ENCODE results near the gene GALNT6. TPM values are rescaled to one million over a fixed set of nuclear protein-coding genes. Genes with fewer than 3 reads are reported as not detected.

The GALNT6 gene
- total and polyA plus RNA-seq, 8 donors, result 3.4 to 155 (median 24.6) TPM

- Histone ChIP-seq H3K4me1 (peaks cover 0 to 13% (median 1%) of the 10 kb centered on the region in 4 donors), H3K9me3 (no peaks in the 10 kb centered on the region), H3K36me3 (no peaks in the 10 kb centered on the region), H3K4me3 (no peak overlapping the region), H3K27ac (no peak overlapping the region), H3K27me3 (no peaks in the 10 kb centered on the region)
- TF ChIP-seq POLR2A (IDR thresholded peaks at IDR 0.05) (no peak), EP300 (IDR thresholded peaks at IDR 0.05) (no peak), POLR2AphosphoS5 (IDR thresholded peaks at IDR 0.05) (no peak)
- TF ChIP-seq, protein P1, sequence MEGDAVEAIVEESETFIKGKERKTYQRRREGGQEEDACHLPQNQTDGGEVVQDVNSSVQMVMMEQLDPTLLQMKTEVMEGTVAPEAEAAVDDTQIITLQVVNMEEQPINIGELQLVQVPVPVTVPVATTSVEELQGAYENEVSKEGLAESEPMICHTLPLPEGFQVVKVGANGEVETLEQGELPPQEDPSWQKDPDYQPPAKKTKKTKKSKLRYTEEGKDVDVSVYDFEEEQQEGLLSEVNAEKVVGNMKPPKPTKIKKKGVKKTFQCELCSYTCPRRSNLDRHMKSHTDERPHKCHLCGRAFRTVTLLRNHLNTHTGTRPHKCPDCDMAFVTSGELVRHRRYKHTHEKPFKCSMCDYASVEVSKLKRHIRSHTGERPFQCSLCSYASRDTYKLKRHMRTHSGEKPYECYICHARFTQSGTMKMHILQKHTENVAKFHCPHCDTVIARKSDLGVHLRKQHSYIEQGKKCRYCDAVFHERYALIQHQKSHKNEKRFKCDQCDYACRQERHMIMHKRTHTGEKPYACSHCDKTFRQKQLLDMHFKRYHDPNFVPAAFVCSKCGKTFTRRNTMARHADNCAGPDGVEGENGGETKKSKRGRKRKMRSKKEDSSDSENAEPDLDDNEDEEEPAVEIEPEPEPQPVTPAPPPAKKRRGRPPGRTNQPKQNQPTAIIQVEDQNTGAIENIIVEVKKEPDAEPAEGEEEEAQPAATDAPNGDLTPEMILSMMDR (IDR thresholded peaks at IDR 0.05), result no peak
- intact Hi-C loops (cut with DNase I; ENCODE audit: low total_unique reads), result no loop called here
- WGBS, 5 donors, result 47 to 70% (median 55%) methylated on average over 8 of the region's 8 CpGs
- DNase-seq, result no peak
Observed at GRCh38 chr12:51409846-51410245, 18.6 kb upstream of the GALNT6 start.

DNA sequence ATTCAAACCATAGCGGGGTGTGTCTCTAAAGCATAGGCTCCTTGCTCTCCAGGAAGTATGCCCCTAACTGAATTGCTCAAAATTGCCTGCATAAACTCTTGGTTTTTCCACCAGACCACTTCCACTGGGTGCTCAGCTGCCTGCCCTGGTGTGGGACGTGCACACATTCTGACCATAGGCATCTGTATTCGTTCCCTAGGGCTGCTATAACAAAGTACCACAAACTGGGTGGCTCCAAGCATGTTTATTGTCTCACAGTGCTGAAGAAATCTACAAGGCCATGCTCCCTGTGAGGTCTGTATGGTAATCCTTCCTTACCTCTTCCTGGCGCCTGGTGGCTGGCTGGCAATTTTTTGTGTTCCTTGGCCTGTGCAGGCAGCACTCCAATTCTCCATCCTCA lies 16.4 kb upstream of the GALNT6 start:
- no peak for DNase-seq
- Histone ChIP-seq H3K27ac (no peak overlapping the region), H3K4me1 (peaks cover 0 to 13% (median 1%) of the 10 kb centered on the region in 4 donors), H3K36me3 (no peaks in the 10 kb centered on the region), H3K9me3 (no peaks in the 10 kb centered on the region), H3K4me3 (no peak overlapping the region), H3K27me3 (no peaks in the 10 kb centered on the region)
- 54 to 67% (median 66%) methylated on average over 4 of the region's 4 CpGs for WGBS, 5 donors
- TF ChIP-seq, protein P1 (IDR thresholded peaks at IDR 0.05), result no peak
- TF ChIP-seq POLR2AphosphoS5 (IDR thresholded peaks at IDR 0.05), result no peak
- no peak for TF ChIP-seq POLR2A (IDR thresholded peaks at IDR 0.05)
- TF ChIP-seq EP300 (IDR thresholded peaks at IDR 0.05), result no peak
- intact Hi-C loops (cut with DNase I; ENCODE audit: low total_unique reads), result no loop called here

DNA sequence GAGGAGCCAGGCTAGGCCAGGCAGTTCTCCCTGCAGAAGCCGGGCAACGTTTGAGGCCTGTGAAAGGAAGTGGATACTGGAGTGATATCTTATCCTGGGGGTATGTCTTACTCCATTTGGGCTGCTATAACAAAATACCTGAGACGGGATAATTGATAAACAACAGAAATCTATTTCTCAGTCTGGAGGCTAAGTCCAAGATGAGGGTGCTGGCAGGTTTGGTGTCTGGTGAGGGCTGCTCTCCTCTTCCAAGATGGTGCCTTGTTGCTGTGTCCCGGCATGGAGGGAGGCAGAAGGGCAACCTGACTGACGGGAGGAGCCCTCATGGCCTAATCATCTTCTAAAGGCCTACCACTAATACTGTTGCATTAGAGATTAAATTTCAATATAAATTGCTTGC lies 15.7 kb upstream of the GALNT6 start:
- H3K27ac ChIP-seq, result peak overlapping the region in 4 of 5 donors; percentile 24 to 67 (median 61)
- WGBS, 5 donors, result 65 to 68% (median 67%) methylated on average over 4 to 5 of the region's 5 CpGs
- peaks cover 0 to under 1% (median 0%) of the 10 kb centered on the region in 3 donors for H3K27me3 ChIP-seq
- DNase-seq, result no peak
- intact Hi-C loops (cut with DNase I; ENCODE audit: low total_unique reads), result no loop called here
- H3K36me3 ChIP-seq, result no peaks in the 10 kb centered on the region
- TF ChIP-seq EP300 (IDR thresholded peaks at IDR 0.05), result no peak
- no peak for TF ChIP-seq POLR2A (IDR thresholded peaks at IDR 0.05)
- TF ChIP-seq POLR2AphosphoS5 (IDR thresholded peaks at IDR 0.05), result no peak
- TF ChIP-seq, protein P1 (IDR thresholded peaks at IDR 0.05), result no peak
- no peak overlapping the region for H3K4me3 ChIP-seq
- H3K4me1 ChIP-seq, result peaks cover 0 to 13% (median 1%) of the 10 kb centered on the region in 4 donors
- H3K9me3 ChIP-seq, result no peaks in the 10 kb centered on the region

GRCh38 chr12:51406290-51406689 lies 15.1 kb upstream of the GALNT6 start:
- TF ChIP-seq POLR2AphosphoS5 (IDR thresholded peaks at IDR 0.05) (no peak), EP300 (IDR thresholded peaks at IDR 0.05) (no peak), POLR2A (IDR thresholded peaks at IDR 0.05) (no peak)
- TF ChIP-seq, protein P1 (IDR thresholded peaks at IDR 0.05), result no peak
- intact Hi-C loops (cut with DNase I; ENCODE audit: low total_unique reads), result no loop called here
- Histone ChIP-seq H3K4me1 (peaks cover 0 to 15% (median 1%) of the 10 kb centered on the region in 4 donors), H3K27ac (peak overlapping the region in 4 of 5 donors; percentile 24 to 67 (median 61)), H3K27me3 (peaks cover 0 to 6% (median 0%) of the 10 kb centered on the region in 3 donors), H3K36me3 (no peaks in the 10 kb centered on the region), H3K9me3 (no peaks in the 10 kb centered on the region), H3K4me3 (no peak overlapping the region)
- WGBS, 5 donors, result 26 to 63% (median 33%) methylated on average over 3 of the region's 3 CpGs
- peak; percentile 43 to 67 for DNase-seq

Data from stomach (tissue), 9 donors.